WERI-Rb-1 (cell line): ENCODE results near the gene ETS2.
"Not testable (repeated sequence)": the region's sequence is repeated elsewhere in the genome, so short reads cannot be mapped to it uniquely, and the experiment has no call there.

Source experiments
- DNase-seq: peaks from one replicate; pipeline ENCODE4 v3.0.0-alpha.2; 2020
- H3K27ac ChIP-seq: fragments of 250-450 bp; sonication (Bioruptor Pico); 2 replicates; pipeline ENCODE4 v1.5.1; 2020; ENCODE audit warnings: mild to moderate bottlenecking, moderate library complexity
- H3K27me3 ChIP-seq: fragments of 250-450 bp; sonication (Bioruptor Pico); 2 replicates; pipeline ENCODE4 v1.5.1; 2021; ENCODE audit warnings: mild to moderate bottlenecking, low read depth, moderate library complexity; ENCODE audit not compliant: insufficient read depth, severe bottlenecking
- H3K36me3 ChIP-seq: fragments of 250-450 bp; sonication (Bioruptor Pico); 2 replicates; pipeline ENCODE4 v1.5.1; 2020; ENCODE audit warnings: mild to moderate bottlenecking, moderate library complexity
- H3K4me3 ChIP-seq: 2 replicates; pipeline ENCODE4 v1.5.1; 2011; ENCODE audit warnings: low read depth, mild to moderate bottlenecking, control low read depth, low read length
- H3K9me3 ChIP-seq: fragments of 250-450 bp; sonication (Bioruptor Pico); 2 replicates; pipeline ENCODE4 v1.5.1; 2021; ENCODE audit warnings: mild to moderate bottlenecking, moderate library complexity; ENCODE audit not compliant: severe bottlenecking
- CTCF ChIP-seq: IDR thresholded peaks from 2 replicates; pipeline ENCODE4 v1.5.1; 2011; ENCODE audit warnings: low read depth, mild to moderate bottlenecking, control low read depth, inconsistent platforms, low read length

Gene ETS2

GRCh38 chr21:38841472-38841871 lies 35.7 kb downstream of the ETS2 start:
- peaks cover 3% of the 10 kb centered on the region for H3K9me3 ChIP-seq
- no peak overlapping the region for H3K27ac ChIP-seq
- H3K4me3 ChIP-seq, result no peak overlapping the region
- no peaks in the 10 kb centered on the region for H3K36me3 ChIP-seq
- H3K27me3 ChIP-seq, result no peaks in the 10 kb centered on the region
- DNase-seq, result no peak
- TF ChIP-seq CTCF, result no peak

GRCh38 chr21:38842079-38842478 lies 36.4 kb downstream of the ETS2 start:
- no peaks in the 10 kb centered on the region for H3K36me3 ChIP-seq
- H3K9me3 ChIP-seq, result peaks cover 3% of the 10 kb centered on the region
- H3K4me3 ChIP-seq, result no peak overlapping the region
- TF ChIP-seq CTCF, result no peak
- H3K27ac ChIP-seq, result no peak overlapping the region
- DNase-seq, result no peak
- H3K27me3 ChIP-seq, result no peaks in the 10 kb centered on the region

GRCh38 chr21:38843379-38843778 lies 37.6 kb downstream of the ETS2 start:
- Histone ChIP-seq H3K9me3 (peaks cover 3% of the 10 kb centered on the region), H3K4me3 (no peak overlapping the region), H3K27me3 (no peaks in the 10 kb centered on the region), H3K36me3 (no peaks in the 10 kb centered on the region), H3K27ac (no peak overlapping the region)
- no peak for DNase-seq
- no peak for TF ChIP-seq CTCF

- Histone ChIP-seq H3K36me3 (no peaks in the 10 kb centered on the region), H3K27me3 (no peaks in the 10 kb centered on the region), H3K4me3 (no peak overlapping the region), H3K9me3 (peaks cover 3% of the 10 kb centered on the region), H3K27ac (no peak overlapping the region)
- TF ChIP-seq CTCF, result no peak
- DNase-seq, result no peak
These were observed 38.2 kb downstream of the ETS2 start for GRCh38 chr21:38843806-38844503.

GRCh38 chr21:38845374-38845773 lies 39.6 kb downstream of the ETS2 start:
- not testable (repeated sequence) for H3K36me3 ChIP-seq, H3K27me3 ChIP-seq, H3K27ac ChIP-seq

GRCh38 chr21:38847556-38847955 lies 41.8 kb downstream of the ETS2 start:
- TF ChIP-seq CTCF, result no peak
- Histone ChIP-seq H3K9me3 (no peaks in the 10 kb centered on the region), H3K27me3 (no peaks in the 10 kb centered on the region), H3K27ac (no peak overlapping the region), H3K4me3 (no peak overlapping the region), H3K36me3 (no peaks in the 10 kb centered on the region)
- DNase-seq, result no peak

More at GRCh38 chr21:38845374-38845773, 39.6 kb downstream of the ETS2 start:
- not testable (repeated sequence) for H3K9me3 ChIP-seq, DNase-seq, H3K4me3 ChIP-seq
